HepG2 (cell line): ENCODE data around the gene DPY19L3. TPM values are rescaled to one million over a fixed set of nuclear protein-coding genes. Genes with fewer than 3 reads are reported as not detected.

ENCODE experiments used
- ATAC-seq: fragments of 200-7000 bp; cut with Tn5 transposase; 3 replicates; pipeline ENCODE4 v1.9.1; 2020; ENCODE audit warnings: mild to moderate bottlenecking, moderate library complexity
- BruUV-seq: library from RNA; stranded (reverse); fragments of 400-500 nt; replicated peaks from 2 replicates; lab custom pipeline; 2021; lab: Mats Ljungman, UMichigan
- CTCF ChIA-PET: fragments of 300-600 bp; formaldehyde crosslinking; extraction: SDS; loops from one replicate; lab custom pipeline; 2021; ENCODE audit warnings: low total read pairs, inconsistent platforms, low intra/inter-chr PET ratio; lab: Yijun Ruan, JAX
- POLR2A ChIA-PET: fragments of 350-600 bp; sonication (Branson Sonifier 250); formaldehyde crosslinking; loops from one replicate; lab custom pipeline; 2020; ENCODE audit warnings: antibody characterized with exemption, inconsistent platforms; lab: Yijun Ruan, JAX
- DNase-seq: peaks from one replicate; pipeline ENCODE4 v3.0.0-alpha.2; 2015; ENCODE audit warnings: low spot score
- FAIRE-seq: peaks from 3 replicates; lab custom pipeline; 2011; peaks lifted over from hg19 to GRCh38; lab: Jason Lieb, UNC
- H2AFZ ChIP-seq: one replicate; pipeline ENCODE4 v1.6.1; 2011; ENCODE audit warnings: low read length, inconsistent platforms
- H3K27ac ChIP-seq: fragments of 300-600 bp; 3 replicates; pipeline ENCODE4 v1.8.0; 2011; ENCODE audit warnings: mixed run types, mild to moderate bottlenecking, mixed read lengths, low read length, inconsistent platforms; ENCODE audit not compliant: insufficient read depth; ENCODE audit errors: extremely low read length
- H3K27me3 ChIP-seq, 2 experiments: fragments of 200-600 bp in 1 of 2; 2 replicates in 1 of 2; 3 replicates in 1 of 2; pipeline versions ENCODE4 v1.6.0 to v1.8.0; 2011; ENCODE audit warnings: low read length in 2 of 2, mild to moderate bottlenecking in 2 of 2, moderate library complexity in 2 of 2, inconsistent platforms in 1 of 2; ENCODE audit not compliant: insufficient read depth in 2 of 2, control insufficient read depth in 1 of 2
- H3K36me3 ChIP-seq, 2 experiments: fragments of 200-600 bp in 1 of 2; replicated peaks in 1 of 2; 2 replicates in 1 of 2; 3 replicates in 1 of 2; pipeline versions ENCODE4 v1.5.1 to v1.8.0; 2011; ENCODE audit warnings: low read length in 2 of 2, inconsistent platforms in 1 of 2; ENCODE audit not compliant: insufficient read depth in 2 of 2, control insufficient read depth in 1 of 2
- H3K4me1 ChIP-seq: 2 replicates; pipeline ENCODE4 v1.5.1; 2012; ENCODE audit warnings: low read length, inconsistent platforms; ENCODE audit not compliant: insufficient read depth
- H3K4me2 ChIP-seq: 2 replicates; pipeline ENCODE4 v1.6.0; 2011; ENCODE audit warnings: low read depth, low read length, inconsistent platforms
- H3K4me3 ChIP-seq, 3 experiments: fragments of 200-600 bp in 1 of 3; sonication (generic), shearing (Covaris generic) in 1 of 3; replicated peaks in 1 of 3; 2 replicates each; pipeline ENCODE4 v1.5.1; 2011 to 2016; ENCODE audit warnings: low read length in 3 of 3, inconsistent platforms in 2 of 3, low read depth in 2 of 3, mild to moderate bottlenecking in 2 of 3, control low read depth in 1 of 3, mixed read lengths in 1 of 3; ENCODE audit not compliant: insufficient read depth in 1 of 3
- H3K79me2 ChIP-seq: one replicate; pipeline ENCODE4 v1.6.1; 2011; ENCODE audit warnings: low read length, inconsistent platforms; ENCODE audit not compliant: insufficient read depth
- H3K9ac ChIP-seq: 2 replicates; pipeline ENCODE4 v1.6.0; 2011; ENCODE audit warnings: mild to moderate bottlenecking, low read depth, low read length, inconsistent platforms; ENCODE audit not compliant: insufficient read depth
- H3K9me3 ChIP-seq: 2 replicates; pipeline ENCODE4 v1.5.1; 2012; ENCODE audit warnings: mild to moderate bottlenecking, low read length
- H4K20me1 ChIP-seq: 2 replicates; pipeline ENCODE4 v1.6.0; 2011; ENCODE audit warnings: inconsistent platforms, mild to moderate bottlenecking, low read length, moderate library complexity; ENCODE audit not compliant: insufficient read depth
- HIVEP1 ChIP-seq: sonication (generic); formaldehyde crosslinking; IDR thresholded peaks from 2 replicates; pipeline ENCODE4 v1.4.0; 2020; ENCODE audit warnings: mild to moderate bottlenecking, missing genetic modification reagents
- HNRNPH1 ChIP-seq: fragments of 200-400 bp; formaldehyde crosslinking; optimal IDR thresholded peaks from 2 replicates; pipeline ENCODE3; 2017; ENCODE audit warnings: mild to moderate bottlenecking, low read depth, low read length
- PAWR ChIP-seq: sonication (generic); formaldehyde crosslinking; IDR thresholded peaks from 2 replicates; pipeline ENCODE4 v1.4.0; 2020; ENCODE audit warnings: missing genetic modification reagents, mild to moderate bottlenecking, borderline replicate concordance
- TFAP4 ChIP-seq: sonication (generic); IDR thresholded peaks from 2 replicates; pipeline ENCODE4 v1.6.1; 2016; ENCODE audit warnings: low read depth, borderline replicate concordance
- ZNF770 ChIP-seq: sonication (generic); formaldehyde crosslinking; IDR thresholded peaks from 2 replicates; pipeline ENCODE4 v1.5.0; 2020; ENCODE audit warnings: mild to moderate bottlenecking, missing genetic modification reagents
- ZNF788 ChIP-seq: sonication (generic); formaldehyde crosslinking; IDR thresholded peaks from 2 replicates; pipeline ENCODE4 v1.5.0; 2020; ENCODE audit warnings: mild to moderate bottlenecking, missing genetic modification reagents, borderline replicate concordance
- WGBS: methylation state at CpG from one replicate; pipeline ENCODE4 v1.1.6; 2017; ENCODE audit warnings: low lambda C conversion rate; 5-methylcytosine and 5-hydroxymethylcytosine counted together
- in situ Hi-C: cut with HindIII; loops from 2 replicates; pipeline ENCODE4 v1.10.0; 2017; ENCODE audit warnings: low pct_unique_long_range_greater_than_20kb; ENCODE audit not compliant: extremely low pct_ligation_motif_present
- intact Hi-C: fragments of 100-400 bp; cut with micrococcal nuclease; formaldehyde crosslinking; loops from one replicate; pipeline ENCODE4 v1.10.0; 2022; ENCODE audit not compliant: unreplicated experiment
- polyA plus RNA-seq, 8 experiments: library from polyadenylated mRNA; depleted of rRNA in 3 of 8; stranded (reverse) in 7 of 8; unstranded in 1 of 8; fragments of >200 nt; fragmentation: Illumina TruSeq in 4 of 8; extraction: Trizol in 4 of 8; gene quantifications; 2 replicates each; pipeline versions ENCODE4 v1.2.1 to v1.2.3, GENCODE V29; 2011 to 2016; ENCODE audit warnings: low read depth in 4 of 8, missing spikeins in 1 of 8, mixed read lengths in 1 of 8; ENCODE audit not compliant: insufficient read depth in 1 of 8
- total RNA-seq, 5 experiments: library from RNA; depleted of rRNA; stranded (reverse); fragments of >200 nt; fragmentation: Illumina TruSeq; extraction: Trizol; gene quantifications; 2 replicates each; pipeline ENCODE4 v1.2.3, GENCODE V29; 2016; ENCODE audit warnings: low read depth in 1 of 5
- TF ChIP-seq, protein P1 (sequence below): sonication (generic); formaldehyde crosslinking; IDR thresholded peaks from 2 replicates; pipeline ENCODE4 v1.5.0; 2020; ENCODE audit warnings: mild to moderate bottlenecking, missing genetic modification reagents, borderline replicate concordance

Gene DPY19L3
- total and polyA plus RNA-seq, 2 of the 13 experiments (the other 11 are each of a cell fraction or from before 2014, with no cell fraction given), result 21.6 to 25.2 TPM

DNA sequence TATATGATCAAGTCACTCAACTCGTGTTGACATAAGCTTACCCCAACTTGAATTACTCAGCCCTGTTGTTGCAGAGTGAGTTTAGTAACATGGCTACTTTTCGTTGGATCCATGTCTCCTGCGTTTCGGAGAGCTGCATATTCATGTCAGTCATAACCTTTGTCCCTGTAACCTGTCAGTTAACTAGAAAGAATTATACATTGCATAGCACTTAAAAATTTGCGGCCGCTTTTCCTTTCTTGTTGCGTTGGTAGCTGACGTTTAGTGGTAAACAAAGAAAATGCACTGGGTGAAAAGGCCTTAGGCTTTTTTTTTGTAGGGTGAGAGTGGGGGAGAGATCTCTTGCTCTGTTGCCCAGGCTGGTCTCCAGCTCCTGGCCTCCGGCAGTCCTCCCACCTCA is 46.0 kb upstream of the DPY19L3 start:
- Histone ChIP-seq H4K20me1 (no peaks in the 10 kb centered on the region; the same call in 1 of the 2 replicates), H2AFZ (no peak overlapping the region), H3K27me3 (no peaks in the 10 kb centered on the region), H3K4me2 (no peak overlapping the region), H3K36me3 (peaks cover 12 to 71% of the 10 kb centered on the region in 2 experiments), H3K27ac (no peak overlapping the region), H3K9ac (no peak overlapping the region), H3K9me3 (no peaks in the 10 kb centered on the region), H3K79me2 (peaks cover 25% of the 10 kb centered on the region), H3K4me1 (peaks cover 46% of the 10 kb centered on the region), H3K4me3 (no peak overlapping the region)
- ChIA-PET CTCF (no interaction called here), POLR2A (interaction anchor here (1.1 kb wide), 1 partner anchor 13 kb away, joined by 4 read pairs; no protein-coding TSS in a partner anchor)
- intact Hi-C loops (loop anchor here (5.0 kb wide), 1 partner anchor 72 kb away; no protein-coding TSS in a partner anchor), in situ Hi-C loops (no loop called here)
- no peak for TF ChIP-seq HNRNPH1
- TF ChIP-seq ZNF788, result no peak
- peak; percentile 29; the same call in 1 of the 2 replicates for TF ChIP-seq ZNF770
- TF ChIP-seq HIVEP1, result no peak
- no peak for TF ChIP-seq TFAP4
- TF ChIP-seq, protein P1, sequence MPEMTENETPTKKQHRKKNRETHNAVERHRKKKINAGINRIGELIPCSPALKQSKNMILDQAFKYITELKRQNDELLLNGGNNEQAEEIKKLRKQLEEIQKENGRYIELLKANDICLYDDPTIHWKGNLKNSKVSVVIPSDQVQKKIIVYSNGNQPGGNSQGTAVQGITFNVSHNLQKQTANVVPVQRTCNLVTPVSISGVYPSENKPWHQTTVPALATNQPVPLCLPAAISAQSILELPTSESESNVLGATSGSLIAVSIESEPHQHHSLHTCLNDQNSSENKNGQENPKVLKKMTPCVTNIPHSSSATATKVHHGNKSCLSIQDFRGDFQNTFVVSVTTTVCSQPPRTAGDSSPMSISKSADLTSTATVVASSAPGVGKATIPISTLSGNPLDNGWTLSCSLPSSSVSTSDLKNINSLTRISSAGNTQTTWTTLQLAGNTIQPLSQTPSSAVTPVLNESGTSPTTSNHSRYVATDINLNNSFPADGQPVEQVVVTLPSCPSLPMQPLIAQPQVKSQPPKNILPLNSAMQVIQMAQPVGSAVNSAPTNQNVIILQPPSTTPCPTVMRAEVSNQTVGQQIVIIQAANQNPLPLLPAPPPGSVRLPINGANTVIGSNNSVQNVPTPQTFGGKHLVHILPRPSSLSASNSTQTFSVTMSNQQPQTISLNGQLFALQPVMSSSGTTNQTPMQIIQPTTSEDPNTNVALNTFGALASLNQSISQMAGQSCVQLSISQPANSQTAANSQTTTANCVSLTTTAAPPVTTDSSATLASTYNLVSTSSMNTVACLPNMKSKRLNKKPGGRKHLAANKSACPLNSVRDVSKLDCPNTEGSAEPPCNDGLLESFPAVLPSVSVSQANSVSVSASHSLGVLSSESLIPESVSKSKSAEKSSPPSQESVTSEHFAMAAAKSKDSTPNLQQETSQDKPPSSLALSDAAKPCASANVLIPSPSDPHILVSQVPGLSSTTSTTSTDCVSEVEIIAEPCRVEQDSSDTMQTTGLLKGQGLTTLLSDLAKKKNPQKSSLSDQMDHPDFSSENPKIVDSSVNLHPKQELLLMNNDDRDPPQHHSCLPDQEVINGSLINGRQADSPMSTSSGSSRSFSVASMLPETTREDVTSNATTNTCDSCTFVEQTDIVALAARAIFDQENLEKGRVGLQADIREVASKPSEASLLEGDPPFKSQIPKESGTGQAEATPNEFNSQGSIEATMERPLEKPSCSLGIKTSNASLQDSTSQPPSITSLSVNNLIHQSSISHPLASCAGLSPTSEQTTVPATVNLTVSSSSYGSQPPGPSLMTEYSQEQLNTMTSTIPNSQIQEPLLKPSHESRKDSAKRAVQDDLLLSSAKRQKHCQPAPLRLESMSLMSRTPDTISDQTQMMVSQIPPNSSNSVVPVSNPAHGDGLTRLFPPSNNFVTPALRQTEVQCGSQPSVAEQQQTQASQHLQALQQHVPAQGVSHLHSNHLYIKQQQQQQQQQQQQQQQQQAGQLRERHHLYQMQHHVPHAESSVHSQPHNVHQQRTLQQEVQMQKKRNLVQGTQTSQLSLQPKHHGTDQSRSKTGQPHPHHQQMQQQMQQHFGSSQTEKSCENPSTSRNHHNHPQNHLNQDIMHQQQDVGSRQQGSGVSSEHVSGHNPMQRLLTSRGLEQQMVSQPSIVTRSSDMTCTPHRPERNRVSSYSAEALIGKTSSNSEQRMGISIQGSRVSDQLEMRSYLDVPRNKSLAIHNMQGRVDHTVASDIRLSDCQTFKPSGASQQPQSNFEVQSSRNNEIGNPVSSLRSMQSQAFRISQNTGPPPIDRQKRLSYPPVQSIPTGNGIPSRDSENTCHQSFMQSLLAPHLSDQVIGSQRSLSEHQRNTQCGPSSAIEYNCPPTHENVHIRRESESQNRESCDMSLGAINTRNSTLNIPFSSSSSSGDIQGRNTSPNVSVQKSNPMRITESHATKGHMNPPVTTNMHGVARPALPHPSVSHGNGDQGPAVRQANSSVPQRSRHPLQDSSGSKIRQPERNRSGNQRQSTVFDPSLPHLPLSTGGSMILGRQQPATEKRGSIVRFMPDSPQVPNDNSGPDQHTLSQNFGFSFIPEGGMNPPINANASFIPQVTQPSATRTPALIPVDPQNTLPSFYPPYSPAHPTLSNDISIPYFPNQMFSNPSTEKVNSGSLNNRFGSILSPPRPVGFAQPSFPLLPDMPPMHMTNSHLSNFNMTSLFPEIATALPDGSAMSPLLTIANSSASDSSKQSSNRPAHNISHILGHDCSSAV (CRISPR knock-in tag), result no peak
- TF ChIP-seq PAWR, result no peak
- no peak for DNase-seq
- no peak for ATAC-seq
- no TSS peak for BruUV-seq
- no peak for FAIRE-seq
- WGBS, result 99% methylated on average over 9 of the region's 9 CpGs
